T-helper 1 cell treated with Interleukin-12 subunit alpha and Interleukin-12 subunit beta and Interleukin-4 antibody, amounts not matched to agents 30 μg/mL and 1 μg/mL, for 36 hours (primary cell): ENCODE measurements around the gene ZNF805.
"Not testable (repeated sequence)": the region's sequence is repeated elsewhere in the genome, so short reads cannot be mapped to it uniquely, and the experiment has no call there.

Source experiments
- H3K27ac Mint-ChIP-seq: one replicate; pipeline ENCODE4 v1.8.0; 2021; ENCODE audit warnings: mild to moderate bottlenecking, mixed read lengths
- H3K27me3 Mint-ChIP-seq: one replicate; pipeline ENCODE4 v1.8.0; 2021; ENCODE audit warnings: low read depth, mixed read lengths
- H3K36me3 Mint-ChIP-seq: one replicate; pipeline ENCODE4 v1.8.0; 2021; ENCODE audit warnings: low read depth, mixed read lengths
- H3K4me1 Mint-ChIP-seq: one replicate; pipeline ENCODE4 v1.8.0; 2021; ENCODE audit warnings: low read depth, mixed read lengths
- H3K4me3 Mint-ChIP-seq: one replicate; pipeline ENCODE4 v1.8.0; 2021; ENCODE audit warnings: mild to moderate bottlenecking, moderate library complexity, mixed read lengths
- H3K9me3 Mint-ChIP-seq: one replicate; pipeline ENCODE4 v1.8.0; 2021; ENCODE audit warnings: mixed read lengths

The ZNF805 gene

DNA sequence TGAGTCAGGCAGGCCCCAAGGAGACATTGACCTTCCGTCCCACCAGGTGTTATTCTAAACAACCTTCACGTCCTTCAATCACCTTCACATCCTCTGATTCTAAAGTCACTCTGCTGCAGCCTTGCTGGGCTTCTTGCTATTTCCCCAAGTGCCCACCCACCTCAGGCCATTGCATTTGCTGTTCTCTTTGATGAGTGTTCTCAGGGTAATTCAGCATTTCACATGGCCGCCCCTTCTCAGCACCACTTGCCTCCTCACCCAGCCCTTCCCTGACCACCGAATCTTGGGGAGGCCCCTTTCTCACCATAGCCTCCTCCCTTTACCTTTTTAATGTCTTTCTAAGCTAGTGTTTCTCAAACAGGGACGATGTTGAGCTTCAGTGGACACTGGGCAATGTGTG, 4.6 kb downstream of the ZNF805 start:
- Mint-ChIP-seq H3K27ac (no peak overlapping the region), H3K4me3 (no peak overlapping the region), H3K4me1 (peaks cover 16% of the 10 kb centered on the region), H3K27me3 (no peaks in the 10 kb centered on the region), H3K9me3 (peaks cover 9% of the 10 kb centered on the region), H3K36me3 (peaks cover 53% of the 10 kb centered on the region)

DNA sequence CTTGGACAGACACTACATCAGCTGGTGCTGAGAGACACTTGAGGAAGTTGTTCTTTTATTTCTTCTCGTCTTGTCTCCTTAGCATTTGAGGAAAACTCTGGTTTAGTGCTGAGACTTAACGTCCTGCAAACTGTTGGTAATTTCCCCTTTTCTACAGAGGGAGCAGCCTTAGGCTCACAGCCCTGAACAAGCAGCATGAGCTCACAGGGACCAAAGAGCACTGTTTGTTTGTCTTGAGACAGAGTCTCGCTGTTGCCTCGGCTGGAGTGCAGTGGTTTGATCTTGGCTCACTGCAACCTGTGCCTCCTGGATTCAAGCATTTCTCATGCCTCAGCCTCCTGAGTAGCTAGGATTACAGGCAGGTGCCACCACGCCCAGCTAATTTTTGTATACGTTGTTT, 5.5 kb downstream of the ZNF805 start:
- Mint-ChIP-seq H3K4me1 (peaks cover 14% of the 10 kb centered on the region), H3K9me3 (peaks cover 13% of the 10 kb centered on the region), H3K36me3 (peaks cover 59% of the 10 kb centered on the region), H3K27me3 (no peaks in the 10 kb centered on the region), H3K27ac (no peak overlapping the region), H3K4me3 (no peak overlapping the region)

DNA sequence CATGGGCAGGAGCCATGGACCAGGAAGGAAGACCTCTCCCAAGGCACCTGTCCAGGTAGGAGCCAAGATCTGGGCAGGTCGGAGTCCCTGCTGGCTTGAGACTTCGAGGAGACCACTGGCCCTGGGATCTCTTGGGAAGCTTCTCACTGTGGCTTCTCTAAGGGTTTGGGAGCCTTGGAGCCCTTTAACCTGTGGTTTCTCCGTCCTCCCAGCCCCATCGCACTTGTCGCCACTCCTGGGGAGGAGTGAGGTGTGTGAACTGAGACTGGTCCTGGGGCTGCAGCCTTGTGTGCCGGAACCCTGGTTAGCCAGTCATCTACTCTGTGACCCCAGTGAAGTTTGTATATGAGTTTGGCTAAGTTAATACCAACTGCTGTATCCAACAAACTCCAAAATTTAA, 8.2 kb downstream of the ZNF805 start:
- no peak overlapping the region for H3K27ac Mint-ChIP-seq
- no peaks in the 10 kb centered on the region for H3K27me3 Mint-ChIP-seq
- H3K4me1 Mint-ChIP-seq = no peaks in the 10 kb centered on the region
- peaks cover 81% of the 10 kb centered on the region for H3K36me3 Mint-ChIP-seq
- peaks cover 34% of the 10 kb centered on the region for H3K9me3 Mint-ChIP-seq
- H3K4me3 Mint-ChIP-seq = no peak overlapping the region

DNA sequence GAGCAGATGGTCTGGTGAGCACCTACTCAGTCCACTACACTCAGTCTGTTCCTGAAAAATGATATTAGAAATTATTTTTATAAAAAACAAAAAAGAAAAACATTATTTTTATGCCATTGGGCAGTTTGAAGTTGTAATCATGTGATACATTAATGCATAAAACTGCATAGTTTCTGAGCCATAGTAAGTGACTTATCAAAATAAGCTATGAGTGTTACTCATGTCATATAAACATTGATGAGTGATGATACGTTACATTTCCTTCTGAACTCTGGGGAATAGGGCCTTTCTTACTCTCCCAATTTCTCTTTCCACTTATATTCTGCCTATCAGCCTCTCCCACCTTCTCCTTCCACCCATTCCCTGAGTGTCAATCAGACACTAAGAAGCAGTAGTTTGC, 8.9 kb downstream of the ZNF805 start:
- no peak overlapping the region for H3K27ac Mint-ChIP-seq
- peaks cover 87% of the 10 kb centered on the region for H3K36me3 Mint-ChIP-seq
- H3K4me3 Mint-ChIP-seq = no peak overlapping the region
- H3K4me1 Mint-ChIP-seq = no peaks in the 10 kb centered on the region
- peaks cover 41% of the 10 kb centered on the region for H3K9me3 Mint-ChIP-seq
- H3K27me3 Mint-ChIP-seq = no peaks in the 10 kb centered on the region

DNA sequence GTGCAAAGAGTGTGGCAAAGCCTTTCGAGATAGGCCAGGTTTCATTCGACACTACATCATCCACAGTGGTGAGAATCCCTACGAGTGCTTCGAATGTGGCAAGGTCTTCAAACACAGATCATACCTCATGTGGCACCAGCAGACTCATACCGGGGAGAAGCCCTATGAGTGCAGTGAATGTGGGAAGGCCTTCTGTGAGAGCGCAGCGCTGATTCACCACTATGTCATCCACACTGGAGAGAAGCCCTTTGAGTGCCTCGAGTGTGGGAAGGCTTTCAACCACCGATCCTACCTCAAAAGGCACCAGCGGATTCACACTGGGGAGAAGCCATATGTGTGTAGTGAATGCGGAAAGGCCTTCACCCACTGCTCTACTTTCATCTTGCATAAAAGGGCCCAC, 13.3 kb downstream of the ZNF805 start:
- peaks cover 73% of the 10 kb centered on the region for H3K36me3 Mint-ChIP-seq
- peaks cover 63% of the 10 kb centered on the region for H3K9me3 Mint-ChIP-seq
- H3K27ac Mint-ChIP-seq, H3K27me3 Mint-ChIP-seq, H3K4me1 Mint-ChIP-seq, H3K4me3 Mint-ChIP-seq: not testable (repeated sequence)

DNA sequence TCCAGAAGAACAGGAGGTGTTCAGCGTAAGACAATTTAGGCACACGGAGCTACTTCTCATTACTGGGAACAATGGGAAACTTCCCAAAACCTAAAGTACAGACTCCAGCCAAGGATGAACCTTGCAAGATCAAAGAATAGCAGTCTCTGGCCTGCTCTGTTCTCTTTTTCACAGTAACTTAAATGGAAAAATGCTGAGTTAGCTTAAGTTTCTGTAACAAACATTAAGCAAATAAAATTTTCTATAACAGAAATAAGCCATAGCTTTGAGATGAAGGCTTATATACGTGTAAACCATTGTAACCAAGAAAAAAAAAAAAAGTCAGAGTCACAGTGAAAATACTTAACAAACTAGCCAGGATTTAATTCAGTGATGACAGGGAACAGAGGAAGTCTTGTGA, 21.6 kb downstream of the ZNF805 start:
- peaks cover 40% of the 10 kb centered on the region for H3K36me3 Mint-ChIP-seq
- peaks cover 65% of the 10 kb centered on the region for H3K9me3 Mint-ChIP-seq
- no peak overlapping the region for H3K4me3 Mint-ChIP-seq
- H3K27ac Mint-ChIP-seq = no peak overlapping the region
- no peaks in the 10 kb centered on the region for H3K27me3 Mint-ChIP-seq
- H3K4me1 Mint-ChIP-seq = no peaks in the 10 kb centered on the region

DNA sequence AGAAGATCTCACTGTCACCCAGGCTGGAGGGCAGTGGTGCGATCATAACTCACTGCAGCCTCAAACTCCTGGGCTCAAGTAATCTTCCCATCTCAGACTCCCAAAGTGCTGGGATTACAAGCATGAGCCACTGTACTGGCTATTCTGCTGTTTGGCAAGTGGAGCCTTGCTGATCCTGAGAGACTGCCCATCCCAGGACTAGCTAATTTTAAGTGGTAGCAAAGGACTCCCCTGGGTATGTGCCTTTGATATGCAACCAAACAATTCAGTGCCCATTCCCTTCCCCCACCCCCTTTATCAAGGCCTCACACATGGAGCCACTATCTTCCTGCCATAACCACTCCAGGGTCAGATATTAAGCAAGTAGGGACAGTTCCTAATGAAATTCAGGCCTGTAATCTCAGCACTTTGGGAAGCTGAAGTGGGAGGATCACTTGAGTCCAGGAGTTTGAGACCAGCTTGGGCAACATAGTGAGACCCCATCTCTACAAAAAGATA, 22.9 kb downstream of the ZNF805 start:
- no peak overlapping the region for H3K4me3 Mint-ChIP-seq
- peaks cover 62% of the 10 kb centered on the region for H3K9me3 Mint-ChIP-seq
- no peaks in the 10 kb centered on the region for H3K4me1 Mint-ChIP-seq
- H3K27me3 Mint-ChIP-seq = no peaks in the 10 kb centered on the region
- no peak overlapping the region for H3K27ac Mint-ChIP-seq
- peaks cover 37% of the 10 kb centered on the region for H3K36me3 Mint-ChIP-seq

DNA sequence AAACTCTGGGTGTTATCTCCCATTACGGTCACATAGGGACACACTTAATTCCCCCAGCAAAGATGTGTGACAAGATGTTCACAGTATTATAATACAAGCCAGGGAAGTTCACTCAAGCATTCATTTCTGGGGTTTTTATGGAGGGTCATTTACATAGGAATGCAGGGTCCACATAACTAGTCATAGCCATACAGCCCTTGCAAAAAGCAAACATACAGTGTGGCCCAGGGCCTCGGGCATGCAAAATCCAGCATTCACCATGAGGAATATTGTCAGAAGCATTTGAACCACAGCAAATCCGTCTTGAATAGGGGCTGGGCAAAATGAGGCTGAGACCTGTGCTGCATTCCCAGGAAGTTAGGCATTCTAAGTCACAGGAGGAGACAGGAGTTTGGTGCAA, 26.9 kb downstream of the ZNF805 start:
- H3K4me1 Mint-ChIP-seq = no peaks in the 10 kb centered on the region
- peaks cover 48% of the 10 kb centered on the region for H3K9me3 Mint-ChIP-seq
- H3K36me3 Mint-ChIP-seq = peaks cover 9% of the 10 kb centered on the region
- no peak overlapping the region for H3K4me3 Mint-ChIP-seq
- H3K27me3 Mint-ChIP-seq = no peaks in the 10 kb centered on the region
- no peak overlapping the region for H3K27ac Mint-ChIP-seq

DNA sequence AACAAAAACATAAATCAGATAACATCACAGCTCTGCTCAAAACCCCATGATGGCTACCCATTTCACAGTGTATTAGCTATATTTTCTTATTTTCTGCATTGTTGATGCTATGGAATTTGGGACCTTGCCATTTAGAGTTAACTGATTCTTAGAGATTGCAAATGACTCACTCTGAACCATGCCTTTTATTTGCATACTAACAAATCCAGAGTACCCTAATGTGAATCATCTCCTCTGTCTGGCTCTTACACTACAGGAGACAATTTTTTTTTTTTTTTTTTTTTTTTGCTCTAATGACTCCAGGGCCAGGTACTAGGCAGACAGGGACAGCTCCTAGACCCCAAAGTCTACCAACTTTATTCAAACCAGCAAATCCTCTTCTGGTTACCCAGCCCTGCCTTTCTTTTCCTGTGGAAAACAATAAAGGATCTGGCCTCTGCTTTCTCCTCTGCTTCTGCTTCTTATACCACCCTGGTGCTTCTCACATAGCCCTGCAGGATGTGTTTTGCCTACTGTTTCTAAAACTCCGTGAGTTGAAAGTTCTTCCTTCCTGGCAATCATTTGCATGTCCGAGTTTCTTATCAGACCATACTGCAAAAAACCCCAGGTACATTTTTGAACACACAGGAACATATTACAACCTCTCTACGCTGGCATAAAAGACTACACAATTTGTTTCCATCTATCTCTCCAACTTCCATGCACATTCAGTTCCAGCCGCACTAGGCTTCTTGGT, 29.3 kb downstream of the ZNF805 start:
- Mint-ChIP-seq H3K4me1 (no peaks in the 10 kb centered on the region), H3K4me3 (no peak overlapping the region), H3K36me3 (peaks cover 18% of the 10 kb centered on the region), H3K9me3 (peaks cover 54% of the 10 kb centered on the region), H3K27ac (no peak overlapping the region), H3K27me3 (no peaks in the 10 kb centered on the region)

DNA sequence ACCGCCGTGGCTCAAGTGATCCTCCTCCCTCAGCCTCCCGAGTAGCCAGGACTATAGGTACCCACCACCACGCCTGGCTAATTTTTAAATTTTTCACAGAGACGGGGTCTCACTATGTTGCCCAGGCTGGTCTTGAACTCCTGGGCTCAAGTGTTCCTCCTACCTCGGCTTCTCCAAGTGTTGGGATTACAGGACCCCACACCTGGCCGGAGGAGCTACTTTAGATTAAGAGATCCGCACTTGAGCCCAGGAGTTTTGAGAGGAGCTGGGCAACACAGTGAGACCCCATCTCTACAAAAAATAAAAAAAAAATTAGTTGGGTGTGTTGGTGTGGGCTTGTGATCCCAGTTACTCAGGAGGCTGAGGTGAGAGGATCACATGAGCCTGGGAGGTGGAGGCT, 30.8 kb downstream of the ZNF805 start:
- no peaks in the 10 kb centered on the region for H3K27me3 Mint-ChIP-seq
- H3K27ac Mint-ChIP-seq = no peak overlapping the region
- H3K4me1 Mint-ChIP-seq = no peaks in the 10 kb centered on the region
- no peak overlapping the region for H3K4me3 Mint-ChIP-seq
- H3K9me3 Mint-ChIP-seq = peaks cover 40% of the 10 kb centered on the region
- H3K36me3 Mint-ChIP-seq = peaks cover 16% of the 10 kb centered on the region

DNA sequence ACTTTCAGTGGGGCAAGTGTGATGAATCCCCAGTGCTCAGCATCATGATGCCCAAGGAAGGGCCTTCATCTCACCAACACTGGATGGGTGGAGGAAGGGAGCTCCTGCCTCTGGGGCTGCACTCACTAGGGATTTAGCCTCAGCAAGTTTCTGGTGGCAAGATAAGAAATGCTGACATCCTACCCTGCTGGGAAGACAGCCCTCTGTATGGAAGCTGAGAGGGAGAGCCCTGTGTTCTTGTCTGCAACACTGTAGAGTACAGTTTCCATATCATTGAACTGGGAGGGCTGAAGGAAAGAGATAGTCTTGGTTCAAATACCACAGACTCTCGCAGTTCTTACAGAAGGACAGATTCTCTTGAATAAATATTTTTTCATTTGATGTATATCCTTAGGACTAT, 32.6 kb downstream of the ZNF805 start:
- Mint-ChIP-seq H3K36me3 (peaks cover 19% of the 10 kb centered on the region), H3K27me3 (no peaks in the 10 kb centered on the region), H3K4me3 (no peak overlapping the region), H3K27ac (no peak overlapping the region), H3K4me1 (no peaks in the 10 kb centered on the region), H3K9me3 (peaks cover 35% of the 10 kb centered on the region)

DNA sequence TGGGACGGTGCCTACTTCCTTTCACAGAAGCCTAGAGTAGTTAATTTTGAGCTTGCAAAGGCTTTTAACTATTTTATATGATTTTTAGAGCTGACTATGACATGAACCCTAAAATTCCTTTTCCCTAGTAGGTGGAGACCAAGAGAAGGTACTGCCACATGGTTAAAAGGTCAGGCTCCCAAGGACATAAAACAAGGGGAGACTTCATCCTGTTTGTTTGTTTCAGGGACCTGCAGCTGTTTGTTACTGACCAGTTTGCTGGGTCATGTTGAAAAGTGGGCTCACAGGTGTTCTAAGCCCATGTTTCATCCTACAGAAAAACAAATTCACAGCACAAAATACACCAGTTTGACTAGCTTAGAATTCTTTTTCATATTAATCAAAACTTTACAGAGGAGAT, 36.0 kb downstream of the ZNF805 start:
- H3K4me3 Mint-ChIP-seq = no peak overlapping the region
- no peaks in the 10 kb centered on the region for H3K27me3 Mint-ChIP-seq
- peaks cover 24% of the 10 kb centered on the region for H3K9me3 Mint-ChIP-seq
- H3K36me3 Mint-ChIP-seq = peaks cover 26% of the 10 kb centered on the region
- no peak overlapping the region for H3K27ac Mint-ChIP-seq
- H3K4me1 Mint-ChIP-seq = peaks cover 5% of the 10 kb centered on the region

DNA sequence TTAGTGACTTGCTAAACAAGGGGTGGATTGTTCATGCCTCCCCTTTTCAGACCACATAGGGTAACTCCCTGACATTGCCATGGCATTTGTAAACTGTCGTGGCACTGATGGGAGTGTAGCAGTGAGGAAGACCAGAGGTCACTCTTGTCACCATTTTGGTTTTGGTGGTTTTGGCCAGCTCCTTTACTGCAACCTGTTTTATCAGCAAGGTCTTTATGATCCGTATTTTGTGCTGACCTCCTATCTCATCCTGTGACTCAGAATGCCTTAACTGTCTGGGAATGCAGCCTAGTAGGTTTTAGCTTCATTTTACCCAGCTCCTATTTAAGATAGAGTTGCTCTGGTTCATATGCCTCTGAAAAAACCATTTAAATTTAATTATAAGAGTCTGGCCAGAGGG, 38.0 kb downstream of the ZNF805 start:
- H3K27me3 Mint-ChIP-seq, H3K4me3 Mint-ChIP-seq, H3K27ac Mint-ChIP-seq: not testable (repeated sequence)
- peaks cover 12% of the 10 kb centered on the region for H3K9me3 Mint-ChIP-seq
- peaks cover 20% of the 10 kb centered on the region for H3K4me1 Mint-ChIP-seq
- H3K36me3 Mint-ChIP-seq = peaks cover 27% of the 10 kb centered on the region

DNA sequence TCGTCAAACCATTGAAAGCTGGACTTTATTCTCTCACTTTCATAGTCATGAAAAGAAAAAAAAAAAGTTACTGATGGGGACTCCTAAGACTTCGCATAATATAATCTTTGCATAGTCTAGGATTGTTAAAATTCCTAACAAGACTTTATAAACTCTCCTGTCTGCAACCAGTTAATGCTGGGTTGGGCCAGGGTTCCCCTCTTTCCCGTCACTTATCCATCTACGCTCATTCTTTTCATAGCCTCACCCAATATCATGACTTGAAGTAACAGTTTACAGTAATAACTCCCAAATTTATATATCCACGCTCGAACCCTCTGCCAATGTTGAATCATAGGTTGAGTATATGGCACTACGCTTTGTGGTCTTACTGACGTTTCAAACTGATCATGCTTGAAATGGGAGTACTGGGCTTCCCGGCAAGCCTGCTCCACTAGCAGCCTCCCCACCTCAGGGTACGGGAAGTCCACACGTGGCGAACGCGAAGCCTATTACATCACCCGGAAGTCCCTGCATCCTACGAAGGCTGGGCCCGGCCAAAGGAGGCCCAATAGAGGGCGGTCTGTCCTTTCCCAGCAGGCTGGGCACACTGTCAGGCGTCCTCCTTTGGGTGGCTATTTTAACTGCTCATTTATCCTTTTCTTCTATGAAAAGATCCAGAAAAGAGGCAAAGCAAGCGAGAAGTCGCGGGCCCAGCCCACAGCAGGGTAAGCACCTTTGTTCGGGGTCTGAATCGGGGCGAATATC, 39.2 kb downstream of the ZNF805 start:
- no peak overlapping the region for H3K4me3 Mint-ChIP-seq
- H3K36me3 Mint-ChIP-seq = peaks cover 27% of the 10 kb centered on the region
- no peaks in the 10 kb centered on the region for H3K27me3 Mint-ChIP-seq
- no peak overlapping the region for H3K27ac Mint-ChIP-seq
- H3K4me1 Mint-ChIP-seq = peaks cover 23% of the 10 kb centered on the region
- peaks cover 9% of the 10 kb centered on the region for H3K9me3 Mint-ChIP-seq
